ENCODE data around the gene DNAJC1. TPM values are rescaled to one million over a fixed set of nuclear protein-coding genes. Genes with fewer than 3 reads are reported as not detected.

The DNAJC1 gene
- total RNA-seq, 1 donor = 25.8 TPM

DNA sequence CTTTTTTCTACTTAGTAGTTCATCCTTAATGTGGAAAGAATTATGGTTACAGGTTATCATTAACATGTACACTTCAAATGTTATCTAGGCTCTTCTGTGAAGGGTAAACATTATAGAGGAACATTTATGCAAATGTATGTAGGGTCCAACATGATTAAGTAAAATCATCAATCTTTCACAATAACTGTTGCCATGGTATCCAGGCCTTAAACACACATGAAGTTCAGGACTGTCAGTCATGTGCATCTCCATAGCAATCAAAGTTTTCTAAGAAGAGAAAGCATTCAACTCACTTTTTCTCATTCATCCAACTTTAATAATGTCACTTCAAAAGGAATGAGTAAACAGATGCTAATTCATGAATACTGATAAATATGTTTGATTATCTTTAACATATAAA lies 83.6 kb downstream of the DNAJC1 start:
- no peak for DNase-seq (ENCODE audit: low read depth)
- TF ChIP-seq, protein P1, sequence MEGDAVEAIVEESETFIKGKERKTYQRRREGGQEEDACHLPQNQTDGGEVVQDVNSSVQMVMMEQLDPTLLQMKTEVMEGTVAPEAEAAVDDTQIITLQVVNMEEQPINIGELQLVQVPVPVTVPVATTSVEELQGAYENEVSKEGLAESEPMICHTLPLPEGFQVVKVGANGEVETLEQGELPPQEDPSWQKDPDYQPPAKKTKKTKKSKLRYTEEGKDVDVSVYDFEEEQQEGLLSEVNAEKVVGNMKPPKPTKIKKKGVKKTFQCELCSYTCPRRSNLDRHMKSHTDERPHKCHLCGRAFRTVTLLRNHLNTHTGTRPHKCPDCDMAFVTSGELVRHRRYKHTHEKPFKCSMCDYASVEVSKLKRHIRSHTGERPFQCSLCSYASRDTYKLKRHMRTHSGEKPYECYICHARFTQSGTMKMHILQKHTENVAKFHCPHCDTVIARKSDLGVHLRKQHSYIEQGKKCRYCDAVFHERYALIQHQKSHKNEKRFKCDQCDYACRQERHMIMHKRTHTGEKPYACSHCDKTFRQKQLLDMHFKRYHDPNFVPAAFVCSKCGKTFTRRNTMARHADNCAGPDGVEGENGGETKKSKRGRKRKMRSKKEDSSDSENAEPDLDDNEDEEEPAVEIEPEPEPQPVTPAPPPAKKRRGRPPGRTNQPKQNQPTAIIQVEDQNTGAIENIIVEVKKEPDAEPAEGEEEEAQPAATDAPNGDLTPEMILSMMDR (IDR thresholded peaks at IDR 0.05; ENCODE audit: insufficient read depth, low read length) = no peak
- H3K4me3 ChIP-seq (ENCODE audit: low read depth, low read length) = no peak overlapping the region

DNA sequence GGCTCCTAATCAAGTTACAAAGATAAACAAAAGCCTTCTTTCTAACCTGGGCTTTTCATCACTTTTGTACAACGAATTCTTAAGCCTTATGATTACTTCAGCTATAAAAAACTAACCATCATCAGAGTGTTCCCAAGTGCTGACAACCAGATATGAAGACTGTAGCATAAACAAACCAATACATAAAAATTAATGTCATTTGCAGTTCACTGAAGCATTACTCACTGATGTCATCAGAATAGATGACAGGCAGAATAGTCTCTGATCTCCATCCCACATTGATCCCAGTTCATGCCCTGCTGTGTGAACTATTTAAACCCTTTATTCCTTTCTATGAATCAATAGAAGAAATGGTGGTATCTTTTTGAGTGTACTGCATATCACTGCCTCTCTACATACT lies 84.4 kb downstream of the DNAJC1 start:
- TF ChIP-seq, protein P1 (IDR thresholded peaks at IDR 0.05; ENCODE audit: insufficient read depth, low read length) = no peak
- DNase-seq (ENCODE audit: low read depth) = no peak

DNA sequence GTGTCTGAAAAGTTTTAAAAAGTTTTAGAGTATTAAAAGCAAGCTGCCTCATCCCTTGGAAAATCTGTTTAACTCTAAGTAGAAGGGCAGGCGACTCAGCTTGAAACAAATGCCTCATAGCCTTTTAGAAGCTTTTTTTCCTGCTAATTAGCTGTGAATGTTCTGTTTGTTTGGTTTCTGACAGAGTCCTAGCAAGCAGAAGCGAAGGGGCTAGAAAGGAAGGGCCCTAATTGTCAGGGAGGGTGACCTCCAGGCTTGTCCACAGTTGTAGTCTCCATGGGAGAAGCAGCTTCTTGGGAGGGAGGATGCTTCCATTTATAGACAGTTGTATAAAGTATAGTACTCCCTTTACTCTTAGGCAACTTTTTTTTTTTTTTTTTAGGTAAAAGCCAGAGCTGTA lies 90.9 kb downstream of the DNAJC1 start:
- no peak for DNase-seq (ENCODE audit: low read depth)
- TF ChIP-seq, protein P1 (IDR thresholded peaks at IDR 0.05; ENCODE audit: insufficient read depth, low read length) = no peak

More for the DNA sequence above, 84.4 kb downstream of the DNAJC1 start:
- no peak overlapping the region for H3K4me3 ChIP-seq (ENCODE audit: low read depth, low read length)

DNA sequence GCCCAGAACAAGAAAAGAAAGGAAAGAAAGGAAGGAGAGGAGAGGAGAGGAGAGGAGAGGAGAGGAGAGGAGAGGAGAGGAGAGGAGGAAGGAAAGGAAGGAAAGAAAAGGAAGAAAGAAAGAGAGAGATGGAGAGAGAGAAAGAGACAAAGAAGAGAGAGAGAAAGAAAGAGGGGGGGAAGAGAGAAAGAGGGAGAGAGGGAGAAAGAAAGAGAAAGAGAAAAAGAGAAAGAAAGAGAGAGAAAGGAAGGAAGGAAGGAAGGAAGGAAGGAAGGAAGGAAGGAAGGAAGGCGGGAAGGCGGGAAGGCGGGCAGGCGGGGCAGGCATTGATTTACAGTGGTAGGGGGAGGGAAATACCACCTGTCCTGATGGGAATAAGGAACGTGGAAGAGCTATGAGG lies 92.7 kb downstream of the DNAJC1 start:
- no peak overlapping the region for H3K4me3 ChIP-seq (ENCODE audit: low read depth, low read length)
- DNase-seq (ENCODE audit: low read depth) = no peak
- TF ChIP-seq, protein P1 (IDR thresholded peaks at IDR 0.05; ENCODE audit: insufficient read depth, low read length) = no peak

More for the DNA sequence above, 90.9 kb downstream of the DNAJC1 start:
- no peak overlapping the region for H3K4me3 ChIP-seq (ENCODE audit: low read depth, low read length)

DNA sequence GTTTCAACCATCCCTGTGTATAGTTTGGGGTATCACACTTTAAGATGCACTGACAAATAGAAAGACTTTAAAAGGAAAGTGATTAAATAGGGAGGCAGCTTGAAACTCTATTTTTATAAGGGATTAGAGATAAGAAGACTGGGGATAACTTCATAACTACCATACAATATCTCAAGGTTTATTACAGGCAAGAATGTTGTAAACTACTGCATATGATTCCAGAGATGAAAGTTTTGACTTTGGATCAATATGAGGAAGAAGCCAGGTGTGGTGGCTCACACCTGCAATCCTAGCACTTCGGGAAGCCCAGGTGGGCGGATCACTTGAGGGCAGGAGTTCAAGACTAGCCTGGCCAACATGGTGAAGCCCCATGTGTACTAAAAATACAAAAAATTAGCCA lies 96.1 kb downstream of the DNAJC1 start:
- no peak overlapping the region for H3K4me3 ChIP-seq (ENCODE audit: low read depth, low read length)
- TF ChIP-seq, protein P1 (IDR thresholded peaks at IDR 0.05; ENCODE audit: insufficient read depth, low read length) = no peak
- DNase-seq (ENCODE audit: low read depth) = no peak

DNA sequence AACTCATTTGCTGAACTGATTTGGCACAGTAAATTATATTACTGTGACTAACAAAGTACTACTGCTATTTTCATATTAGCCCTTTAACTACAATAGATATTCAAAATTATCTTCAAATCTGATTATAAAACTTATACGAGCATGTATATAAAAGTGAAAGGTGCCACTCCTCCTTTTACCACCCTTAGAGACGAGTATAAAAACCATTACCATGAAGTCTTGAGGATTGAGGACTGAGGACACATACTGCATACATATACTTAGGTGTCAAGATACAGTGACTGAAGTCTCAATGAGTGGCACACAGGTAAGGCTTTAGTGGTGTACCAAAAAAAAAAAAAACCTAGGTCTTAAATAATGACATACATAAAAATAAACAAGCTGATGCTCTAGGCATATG lies 98.6 kb downstream of the DNAJC1 start:
- TF ChIP-seq, protein P1 (IDR thresholded peaks at IDR 0.05; ENCODE audit: insufficient read depth, low read length) = no peak
- DNase-seq (ENCODE audit: low read depth) = no peak

DNA sequence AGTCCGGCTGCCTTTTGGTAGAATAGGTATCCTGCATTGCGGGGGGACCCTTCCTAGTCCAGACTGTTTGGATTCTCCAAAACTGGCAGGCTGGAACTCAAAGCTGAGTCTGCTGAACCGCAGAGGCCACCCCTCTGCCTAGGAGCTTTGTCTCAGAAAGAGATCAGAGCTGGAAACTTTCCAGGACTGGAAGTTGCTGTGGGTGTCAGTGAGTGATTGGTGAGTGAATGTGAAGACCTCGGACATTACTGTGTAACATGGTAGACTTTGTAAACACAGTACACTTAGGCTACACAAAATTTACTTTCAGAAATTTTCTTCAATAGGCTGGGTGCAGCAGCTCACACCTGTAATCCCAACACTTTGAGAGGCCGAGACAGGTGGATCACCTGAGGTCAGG lies 103.8 kb downstream of the DNAJC1 start:
- no peak overlapping the region for H3K4me3 ChIP-seq (ENCODE audit: low read depth, low read length)
- TF ChIP-seq, protein P1 (IDR thresholded peaks at IDR 0.05; ENCODE audit: insufficient read depth, low read length) = no peak
- no peak for DNase-seq (ENCODE audit: low read depth)

More for the DNA sequence above, 98.6 kb downstream of the DNAJC1 start:
- H3K4me3 ChIP-seq (ENCODE audit: low read depth, low read length) = no peak overlapping the region

All from fibroblast of the aortic adventitia (primary cell).